ENCODE data around the gene WDR3.

DNA sequence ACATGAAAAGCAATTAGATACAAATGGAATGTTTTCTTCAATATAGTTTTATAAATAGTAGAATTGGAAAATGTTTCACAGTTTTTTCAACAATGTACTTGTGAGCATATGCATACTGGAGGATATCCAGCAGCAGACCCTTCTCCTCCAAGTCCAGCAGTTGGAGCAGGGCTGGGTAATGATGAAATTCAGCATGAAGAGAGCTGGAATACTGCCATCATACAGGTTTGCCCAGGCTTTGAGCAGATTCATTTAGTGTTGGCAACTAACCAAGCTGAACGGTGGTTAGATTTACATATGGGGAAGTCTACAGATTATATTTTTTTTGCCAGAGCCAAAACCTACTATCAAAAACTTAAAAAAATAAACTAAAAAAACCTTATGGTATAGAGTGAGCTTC lies 38.3 kb downstream of the WDR3 start:
- TF ChIP-seq, protein P1, sequence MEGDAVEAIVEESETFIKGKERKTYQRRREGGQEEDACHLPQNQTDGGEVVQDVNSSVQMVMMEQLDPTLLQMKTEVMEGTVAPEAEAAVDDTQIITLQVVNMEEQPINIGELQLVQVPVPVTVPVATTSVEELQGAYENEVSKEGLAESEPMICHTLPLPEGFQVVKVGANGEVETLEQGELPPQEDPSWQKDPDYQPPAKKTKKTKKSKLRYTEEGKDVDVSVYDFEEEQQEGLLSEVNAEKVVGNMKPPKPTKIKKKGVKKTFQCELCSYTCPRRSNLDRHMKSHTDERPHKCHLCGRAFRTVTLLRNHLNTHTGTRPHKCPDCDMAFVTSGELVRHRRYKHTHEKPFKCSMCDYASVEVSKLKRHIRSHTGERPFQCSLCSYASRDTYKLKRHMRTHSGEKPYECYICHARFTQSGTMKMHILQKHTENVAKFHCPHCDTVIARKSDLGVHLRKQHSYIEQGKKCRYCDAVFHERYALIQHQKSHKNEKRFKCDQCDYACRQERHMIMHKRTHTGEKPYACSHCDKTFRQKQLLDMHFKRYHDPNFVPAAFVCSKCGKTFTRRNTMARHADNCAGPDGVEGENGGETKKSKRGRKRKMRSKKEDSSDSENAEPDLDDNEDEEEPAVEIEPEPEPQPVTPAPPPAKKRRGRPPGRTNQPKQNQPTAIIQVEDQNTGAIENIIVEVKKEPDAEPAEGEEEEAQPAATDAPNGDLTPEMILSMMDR (IDR thresholded peaks at IDR 0.05; ENCODE audit: poor library complexity, severe bottlenecking), result no peak
- TF ChIP-seq EZH2 (IDR thresholded peaks at IDR 0.05; ENCODE audit: borderline replicate concordance, insufficient read depth, low read length, poor library complexity, severe bottlenecking) (no peak), POLR2AphosphoS5 (IDR thresholded peaks at IDR 0.05) (no peak), MXI1 (conservative IDR thresholded peaks at IDR 0.05; ENCODE audit: poor library complexity, severe bottlenecking) (no peak), EP300 (conservative IDR thresholded peaks at IDR 0.05; ENCODE audit: poor library complexity, severe bottlenecking) (no peak), TAF1 (IDR thresholded peaks at IDR 0.05; ENCODE audit: low read depth) (no peak), RAD21 (conservative IDR thresholded peaks at IDR 0.05) (no peak)

All from neural cell (in vitro differentiated cells).